ENCODE data around the gene AARS2.

DNA sequence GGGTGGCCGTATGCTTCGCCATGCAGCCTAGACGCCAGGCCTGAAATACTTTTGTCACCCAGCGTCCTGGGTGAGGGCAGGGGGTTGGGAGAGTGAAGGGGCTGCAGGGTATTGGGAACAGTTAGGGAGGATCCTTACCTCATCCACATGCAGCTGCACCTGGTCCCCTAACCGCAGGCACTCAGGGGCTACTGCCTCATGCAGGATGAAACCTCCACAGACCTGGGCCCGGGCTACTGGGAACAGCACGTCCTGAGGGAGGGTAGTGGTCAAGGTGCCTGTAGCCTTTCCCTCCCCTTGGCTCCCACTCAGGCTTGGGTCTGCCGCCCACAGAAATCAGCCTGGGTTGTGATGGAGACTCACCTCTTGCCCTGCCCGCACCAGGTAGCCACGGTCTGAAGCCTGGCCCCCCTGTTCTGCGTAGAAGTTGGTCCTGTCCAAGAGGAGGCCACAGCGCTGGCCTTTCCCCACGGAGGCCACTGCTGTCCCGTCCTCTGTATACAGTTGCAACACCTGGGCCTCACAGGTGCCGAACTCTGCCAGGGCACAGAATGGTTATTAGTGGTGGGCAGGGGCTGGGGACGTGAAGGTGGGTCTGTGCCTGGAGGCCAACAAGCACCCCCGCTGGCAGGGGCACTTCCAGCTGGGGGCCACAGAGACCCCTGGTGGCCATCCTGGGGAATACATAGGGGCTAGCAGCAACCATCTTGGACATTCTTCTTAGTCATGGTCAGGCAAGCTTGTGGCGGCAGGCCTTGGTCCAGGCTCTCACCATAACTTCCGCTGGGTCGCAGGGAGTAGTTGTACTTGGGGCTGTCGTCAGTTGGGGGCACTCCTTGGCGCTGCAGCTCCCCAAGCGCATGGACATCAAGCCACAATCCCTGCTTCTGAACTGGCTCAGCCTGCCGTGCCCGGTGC, 8.6 kb downstream of the AARS2 start:
- TF ChIP-seq, protein P1, sequence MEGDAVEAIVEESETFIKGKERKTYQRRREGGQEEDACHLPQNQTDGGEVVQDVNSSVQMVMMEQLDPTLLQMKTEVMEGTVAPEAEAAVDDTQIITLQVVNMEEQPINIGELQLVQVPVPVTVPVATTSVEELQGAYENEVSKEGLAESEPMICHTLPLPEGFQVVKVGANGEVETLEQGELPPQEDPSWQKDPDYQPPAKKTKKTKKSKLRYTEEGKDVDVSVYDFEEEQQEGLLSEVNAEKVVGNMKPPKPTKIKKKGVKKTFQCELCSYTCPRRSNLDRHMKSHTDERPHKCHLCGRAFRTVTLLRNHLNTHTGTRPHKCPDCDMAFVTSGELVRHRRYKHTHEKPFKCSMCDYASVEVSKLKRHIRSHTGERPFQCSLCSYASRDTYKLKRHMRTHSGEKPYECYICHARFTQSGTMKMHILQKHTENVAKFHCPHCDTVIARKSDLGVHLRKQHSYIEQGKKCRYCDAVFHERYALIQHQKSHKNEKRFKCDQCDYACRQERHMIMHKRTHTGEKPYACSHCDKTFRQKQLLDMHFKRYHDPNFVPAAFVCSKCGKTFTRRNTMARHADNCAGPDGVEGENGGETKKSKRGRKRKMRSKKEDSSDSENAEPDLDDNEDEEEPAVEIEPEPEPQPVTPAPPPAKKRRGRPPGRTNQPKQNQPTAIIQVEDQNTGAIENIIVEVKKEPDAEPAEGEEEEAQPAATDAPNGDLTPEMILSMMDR (IDR thresholded peaks at IDR 0.05), result peak in 3 of 4 experiments; percentile 59 to 81 (median 64)
- TF ChIP-seq POLR2A (IDR thresholded peaks at IDR 0.05) (no peak), EP300 (IDR thresholded peaks at IDR 0.05) (no peak), POLR2AphosphoS5 (IDR thresholded peaks at IDR 0.05) (no peak)

All from gastroesophageal sphincter (tissue), 3 donors.